Sigmoid colon (tissue), 3 donors: ENCODE measurements around the gene KSR1.

ENCODE experiments used
- POLR2A ChIP-seq, 2 donors: fragments of 450-650 bp; IDR thresholded peaks; one replicate each; pipeline ENCODE4 v1.6.1; 2016; ENCODE audit warnings: antibody characterized with exemption in 2 of 2, mild to moderate bottlenecking in 2 of 2, moderate library complexity in 2 of 2
- TF ChIP-seq, protein P1 (sequence below), 4 experiments: fragments of 450-650 bp in 3 of 4; fragments of 200-600 bp in 1 of 4; IDR thresholded peaks; one replicate each; pipeline ENCODE4 v1.5.1; 2016 to 2019; ENCODE audit warnings: antibody characterized with exemption in 4 of 4, mild to moderate bottlenecking in 3 of 4, moderate library complexity in 2 of 4

DNA sequence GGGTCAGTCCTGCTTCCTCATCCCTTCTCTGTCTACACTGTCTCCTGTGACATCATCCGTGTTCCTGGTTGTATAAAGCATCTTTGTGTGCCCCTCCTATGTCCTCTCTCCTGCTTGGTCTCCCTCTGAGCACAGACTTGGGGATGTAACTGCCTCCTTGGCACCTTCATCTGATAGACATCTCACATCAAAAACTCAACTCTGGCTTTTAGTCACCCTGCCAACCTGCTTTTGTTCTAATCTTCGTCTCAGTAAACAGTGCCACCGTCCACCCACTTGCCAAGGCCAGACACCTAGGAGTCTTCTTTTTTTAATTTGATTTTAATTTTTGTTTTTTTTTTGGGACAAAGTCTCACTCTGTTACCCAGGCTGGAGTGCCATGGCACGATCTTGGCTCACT is 16.9 kb upstream of the KSR1 start:
- TF ChIP-seq, protein P1, sequence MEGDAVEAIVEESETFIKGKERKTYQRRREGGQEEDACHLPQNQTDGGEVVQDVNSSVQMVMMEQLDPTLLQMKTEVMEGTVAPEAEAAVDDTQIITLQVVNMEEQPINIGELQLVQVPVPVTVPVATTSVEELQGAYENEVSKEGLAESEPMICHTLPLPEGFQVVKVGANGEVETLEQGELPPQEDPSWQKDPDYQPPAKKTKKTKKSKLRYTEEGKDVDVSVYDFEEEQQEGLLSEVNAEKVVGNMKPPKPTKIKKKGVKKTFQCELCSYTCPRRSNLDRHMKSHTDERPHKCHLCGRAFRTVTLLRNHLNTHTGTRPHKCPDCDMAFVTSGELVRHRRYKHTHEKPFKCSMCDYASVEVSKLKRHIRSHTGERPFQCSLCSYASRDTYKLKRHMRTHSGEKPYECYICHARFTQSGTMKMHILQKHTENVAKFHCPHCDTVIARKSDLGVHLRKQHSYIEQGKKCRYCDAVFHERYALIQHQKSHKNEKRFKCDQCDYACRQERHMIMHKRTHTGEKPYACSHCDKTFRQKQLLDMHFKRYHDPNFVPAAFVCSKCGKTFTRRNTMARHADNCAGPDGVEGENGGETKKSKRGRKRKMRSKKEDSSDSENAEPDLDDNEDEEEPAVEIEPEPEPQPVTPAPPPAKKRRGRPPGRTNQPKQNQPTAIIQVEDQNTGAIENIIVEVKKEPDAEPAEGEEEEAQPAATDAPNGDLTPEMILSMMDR (IDR thresholded peaks at IDR 0.05): no peak
- TF ChIP-seq POLR2A (IDR thresholded peaks at IDR 0.05): no peak
